DMS79 treated with DMSO at 0.1 percent for 48 hours (cell line): ENCODE measurements around the gene SSBP3.
"Not testable (repeated sequence)": the region's sequence is repeated elsewhere in the genome, so short reads cannot be mapped to it uniquely, and the experiment has no call there.

Source experiments
- DNase-seq: peaks from one replicate; lab custom pipeline; 2025; lab: John Stamatoyannopoulos, UW

The SSBP3 gene

DNA sequence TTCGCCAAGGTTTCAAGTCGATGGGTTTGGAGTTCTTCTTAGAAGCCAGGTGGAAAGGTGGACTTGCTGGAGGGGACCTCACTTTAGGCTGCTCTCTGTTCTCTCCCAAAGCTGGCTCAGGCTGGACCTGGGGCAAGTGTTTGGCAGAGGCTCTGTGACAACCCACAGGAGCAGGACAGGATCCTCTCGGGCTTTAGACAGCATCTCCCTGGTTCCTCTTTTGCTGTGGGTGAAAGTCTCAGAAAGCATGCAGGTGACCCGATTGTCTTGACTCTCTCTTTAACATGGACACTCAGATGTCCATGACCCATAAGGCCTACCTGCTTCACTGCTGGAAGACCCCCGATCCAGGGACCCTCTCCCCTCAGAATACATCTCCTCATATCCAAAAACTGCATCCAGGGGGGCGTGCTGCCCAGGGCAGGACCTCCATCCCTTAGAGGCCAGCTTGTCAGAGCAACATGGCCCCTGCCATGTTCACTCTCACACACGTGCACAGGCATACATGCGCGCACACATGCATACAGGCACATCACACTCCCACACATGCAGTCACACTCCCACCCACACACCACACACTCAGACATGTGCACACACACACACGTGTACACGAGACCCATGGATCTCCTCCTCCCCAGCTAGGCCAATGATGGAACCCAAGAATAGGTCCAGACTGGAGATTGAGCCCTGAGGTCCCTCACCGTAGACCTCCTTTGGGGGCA, 184.9 kb downstream of the SSBP3 start:
- no peak for DNase-seq

DNA sequence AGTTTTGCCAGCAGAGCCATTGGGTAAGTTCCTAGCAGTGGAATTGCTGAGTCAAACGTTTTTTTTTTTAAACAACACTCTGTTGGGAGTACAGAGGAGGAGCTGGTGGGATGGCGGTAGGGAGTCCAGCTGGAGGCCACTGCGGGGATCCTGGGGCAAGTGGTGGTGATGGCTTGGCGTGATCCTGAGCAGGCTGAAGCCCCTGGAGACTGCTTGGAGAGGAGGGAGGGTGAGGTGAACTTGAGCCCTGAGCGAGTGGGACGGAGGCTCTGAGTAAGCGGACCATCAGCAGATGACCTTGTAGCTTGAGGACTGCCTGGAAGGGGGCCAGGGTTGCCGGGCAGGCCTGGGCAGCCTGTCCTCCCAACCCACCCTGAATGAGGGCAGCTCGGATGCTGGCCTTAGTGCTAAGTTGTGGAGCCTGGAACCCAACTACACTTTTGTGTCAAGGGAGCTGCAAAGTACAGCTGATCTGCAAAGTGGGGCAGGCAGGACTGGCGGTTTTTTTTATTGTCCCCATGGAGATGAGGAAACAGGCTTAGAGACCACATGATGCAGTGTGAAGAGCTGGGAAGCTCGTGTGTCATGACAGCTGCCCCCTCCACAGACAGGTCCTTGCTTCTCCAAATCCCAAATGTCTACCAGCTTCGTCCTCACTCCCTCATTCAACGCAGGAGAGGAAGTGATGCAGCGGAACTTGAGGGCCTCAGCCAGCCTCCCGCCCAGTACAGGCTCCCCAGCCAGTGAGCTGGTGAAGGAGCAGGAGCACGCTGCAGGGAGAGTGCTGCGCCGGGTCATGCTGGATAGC, 186.0 kb downstream of the SSBP3 start:
- peak; percentile 27 for DNase-seq

DNA sequence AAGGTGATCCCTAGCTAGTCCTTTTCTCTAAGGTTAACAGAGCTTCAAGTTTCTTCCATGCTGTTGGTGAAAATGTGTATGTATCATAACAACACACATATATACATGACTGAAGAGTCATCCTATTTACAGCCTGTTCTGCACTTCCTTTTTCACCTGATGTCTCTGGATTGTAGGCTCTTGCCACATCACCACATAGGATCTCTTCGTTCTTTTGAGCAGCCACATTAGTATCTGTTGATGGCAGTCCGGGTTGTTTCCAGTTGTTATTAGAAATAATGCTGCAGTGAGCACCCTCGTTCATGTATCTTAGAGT, 186.5 kb downstream of the SSBP3 start:
- no peak for DNase-seq

GRCh38 chr1:54218883-54219687, 187.1 kb downstream of the SSBP3 start:
- DNase-seq, result no peak

GRCh38 chr1:54215523-54215922, 190.7 kb downstream of the SSBP3 start:
- no peak for DNase-seq

DNA sequence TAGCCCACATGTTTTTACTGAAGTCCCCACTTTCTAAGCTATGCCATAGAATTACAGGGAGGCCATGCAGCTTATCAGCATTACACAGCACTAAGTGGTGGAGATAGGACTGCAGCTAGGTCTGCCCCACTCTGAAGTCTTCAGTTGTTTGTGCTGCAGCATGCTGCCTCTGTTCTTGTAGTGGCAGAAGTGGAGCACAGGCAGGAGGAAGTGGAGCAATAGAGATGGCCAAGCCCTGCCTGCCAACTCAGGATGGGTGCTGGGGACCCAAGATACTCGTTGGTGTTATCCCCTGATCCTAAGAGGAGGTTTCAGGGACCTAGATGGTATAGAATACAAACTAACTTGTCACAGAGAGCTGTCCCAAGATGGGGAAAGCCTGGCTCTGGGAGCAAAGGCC, 193.3 kb downstream of the SSBP3 start:
- DNase-seq, result no peak

DNA sequence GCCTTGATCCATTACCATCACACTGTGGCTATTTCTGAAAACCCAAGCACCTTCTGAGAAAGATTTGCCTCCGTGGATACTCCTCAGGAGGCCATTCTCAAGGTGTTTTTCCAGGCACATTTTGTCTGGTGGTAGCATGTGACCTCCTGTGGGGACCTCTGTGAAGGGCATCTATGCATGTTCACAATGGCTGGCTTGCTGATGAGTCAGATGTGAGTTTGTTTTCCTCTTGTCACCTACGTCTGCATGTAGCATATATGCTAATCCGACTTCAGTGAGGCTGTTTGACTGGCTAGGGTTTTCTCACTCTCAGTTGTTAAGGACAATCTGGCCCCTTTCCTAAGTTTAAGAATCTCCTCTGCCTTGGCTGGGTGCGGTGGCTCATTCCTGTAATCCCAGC, 198.3 kb downstream of the SSBP3 start:
- not testable (repeated sequence) for DNase-seq

DNA sequence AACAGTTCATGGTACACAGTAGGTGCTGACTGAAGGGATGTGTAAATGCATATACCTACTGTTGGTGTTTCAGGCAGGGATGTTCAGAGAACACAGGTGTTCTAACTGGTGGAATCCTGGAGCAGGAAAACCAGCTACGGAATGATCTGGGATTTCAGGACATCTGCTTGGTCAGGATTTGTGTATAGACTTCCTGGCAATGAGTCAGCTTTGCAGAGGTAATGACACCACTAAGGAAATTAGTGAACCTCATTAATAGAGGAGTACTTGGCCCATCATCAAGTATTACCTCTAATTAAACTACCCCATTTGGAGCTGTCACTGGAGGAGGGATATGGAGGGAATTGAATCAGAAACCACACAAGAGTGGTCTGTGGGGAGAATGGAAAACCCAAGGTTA, 198.9 kb downstream of the SSBP3 start:
- no peak for DNase-seq

DNA sequence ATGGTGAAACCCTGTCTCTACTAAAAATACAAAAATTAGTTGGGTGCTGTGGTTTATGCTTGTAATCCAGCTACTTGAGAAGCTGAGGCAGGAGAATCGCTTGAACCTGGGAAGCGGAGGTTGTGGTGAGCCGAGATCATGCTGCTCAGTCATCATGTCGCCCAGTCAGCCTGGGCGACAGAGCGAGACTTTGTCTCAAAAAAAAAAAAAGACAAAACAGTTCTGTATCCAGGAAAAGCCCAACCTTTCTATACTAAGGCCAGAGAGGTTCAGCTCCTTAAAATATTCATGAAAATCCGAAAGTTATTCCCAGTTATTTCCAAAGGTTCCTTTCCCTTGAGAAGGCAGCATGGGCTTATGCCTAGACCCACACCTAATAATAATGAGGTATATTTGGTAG, 202.0 kb downstream of the SSBP3 start:
- DNase-seq, result no peak

- DNase-seq, result no peak
These were observed 205.6 kb downstream of the SSBP3 start for GRCh38 chr1:54200519-54200997.

GRCh38 chr1:54199765-54200518, 206.3 kb downstream of the SSBP3 start, which contains the start of the genes CYB5RL and MRPL37:
Gene CYB5RL, minus strand, starts transcription at chr1:54200030. Its CDS starts 4,414 bp downstream, at chr1:54195616.
Gene MRPL37, plus strand, starts transcription at chr1:54200167. Its CDS starts 77 bp downstream, at chr1:54200244.
- DNase-seq, result peak; percentile 99

DNA sequence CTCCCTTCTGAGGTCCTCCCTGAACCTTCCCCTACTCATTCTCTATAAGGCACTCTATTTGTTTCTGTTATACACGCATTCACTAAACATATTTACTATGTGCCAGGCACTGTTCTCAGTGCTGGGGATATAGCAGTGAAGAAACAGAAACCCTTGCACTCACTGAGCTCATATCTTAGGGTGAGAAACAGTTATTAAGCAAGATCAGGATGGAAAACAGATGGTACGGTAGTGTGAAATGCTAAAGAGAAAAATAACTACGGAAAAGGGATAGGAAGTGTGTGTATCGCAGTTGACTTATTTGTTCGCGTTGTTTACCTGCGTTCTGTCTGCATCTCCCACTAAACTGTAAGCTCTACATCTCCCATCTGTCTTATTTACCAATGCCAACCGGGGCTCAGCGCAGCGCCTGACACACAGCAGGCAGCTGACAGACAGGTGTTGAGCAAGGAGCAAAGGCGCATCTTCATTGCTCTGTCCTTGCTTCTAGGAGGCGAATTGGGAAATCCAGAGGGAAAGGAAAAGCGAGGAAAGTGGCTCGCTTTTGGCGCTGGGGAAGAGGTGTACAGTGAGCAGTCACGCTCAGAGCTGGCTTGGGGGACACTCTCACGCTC, 206.9 kb downstream of the SSBP3 start:
- peak; percentile 43 for DNase-seq

GRCh38 chr1:54193453-54193852, 212.7 kb downstream of the SSBP3 start:
- no peak for DNase-seq

- DNase-seq, result no peak
These were observed 214.7 kb downstream of the SSBP3 start for GRCh38 chr1:54191525-54191924.

- DNase-seq, result no peak
These were observed 215.7 kb downstream of the SSBP3 start for GRCh38 chr1:54190526-54190925.

GRCh38 chr1:54188291-54188690, 217.9 kb downstream of the SSBP3 start:
- DNase-seq, result no peak

- no peak for DNase-seq
These were observed 220.1 kb downstream of the SSBP3 start for GRCh38 chr1:54186056-54186455.

GRCh38 chr1:54180701-54181360, 225.4 kb downstream of the SSBP3 start:
- DNase-seq, result no peak

DNA sequence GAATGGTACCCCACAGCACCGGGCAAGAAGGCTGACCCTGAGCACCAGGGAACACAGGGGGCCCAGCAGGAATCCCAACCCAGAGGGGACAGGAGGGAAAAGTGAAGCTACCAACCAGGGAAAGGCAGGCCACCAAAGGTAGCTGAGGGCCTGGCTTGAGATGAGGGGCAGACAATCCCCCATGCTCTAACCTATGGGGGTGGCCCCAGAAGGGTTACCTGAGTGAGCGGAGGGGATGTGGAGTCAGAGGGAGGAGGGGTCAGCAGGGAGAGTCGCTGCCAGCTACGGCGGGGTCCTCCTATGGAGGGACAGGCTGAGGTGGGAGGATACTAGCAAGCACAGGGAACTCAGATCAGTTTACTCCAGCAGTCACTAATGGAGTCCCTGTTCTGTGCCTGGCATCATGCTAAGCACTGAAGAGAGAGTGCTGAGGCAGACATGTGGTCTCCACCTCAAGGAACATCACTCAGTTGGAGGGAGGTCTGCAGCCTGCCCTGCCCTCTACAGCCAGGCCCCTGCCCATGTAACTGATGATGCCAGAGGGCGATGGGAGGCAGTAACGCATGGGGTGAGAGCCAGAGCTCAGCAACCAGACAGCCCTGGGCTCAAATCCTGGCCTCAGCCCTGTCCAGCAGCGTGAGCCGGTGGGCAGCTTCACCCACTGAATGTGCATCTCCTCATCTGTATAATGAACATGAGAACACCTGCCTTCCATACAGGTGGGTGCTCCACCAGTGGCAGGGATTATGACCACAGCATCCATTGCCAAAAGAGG, 227.7 kb downstream of the SSBP3 start:
- DNase-seq, result no peak

GRCh38 chr1:54177726-54178125, 228.5 kb downstream of the SSBP3 start:
- DNase-seq, result no peak
